Epithelial cell of proximal tubule (primary cell): ENCODE results near the gene ACOX3. TPM values are rescaled to one million over a fixed set of nuclear protein-coding genes. Genes with fewer than 3 reads are reported as not detected.

ENCODE experiments used
- DNase-seq: peaks from one replicate; pipeline ENCODE4 v3.0.0-alpha.2; 2011; ENCODE audit warnings: low read depth
- H3K4me3 ChIP-seq: 2 replicates; pipeline ENCODE4 v1.5.1; 2011; ENCODE audit warnings: low read depth, mild to moderate bottlenecking, low read length
- total RNA-seq: library from RNA; depleted of rRNA; stranded (reverse); fragments of >200 nt; gene quantifications from 2 replicates; pipeline ENCODE4 v1.2.3, GENCODE V29; 2015
- TF ChIP-seq, protein P1 (sequence below): conservative IDR thresholded peaks from 2 replicates; pipeline ENCODE4 v1.5.1; 2012; ENCODE audit warnings: low read depth, mild to moderate bottlenecking, low read length

Gene ACOX3
- total RNA-seq, 1 donor from 2014 or later = 10.5 TPM

DNA sequence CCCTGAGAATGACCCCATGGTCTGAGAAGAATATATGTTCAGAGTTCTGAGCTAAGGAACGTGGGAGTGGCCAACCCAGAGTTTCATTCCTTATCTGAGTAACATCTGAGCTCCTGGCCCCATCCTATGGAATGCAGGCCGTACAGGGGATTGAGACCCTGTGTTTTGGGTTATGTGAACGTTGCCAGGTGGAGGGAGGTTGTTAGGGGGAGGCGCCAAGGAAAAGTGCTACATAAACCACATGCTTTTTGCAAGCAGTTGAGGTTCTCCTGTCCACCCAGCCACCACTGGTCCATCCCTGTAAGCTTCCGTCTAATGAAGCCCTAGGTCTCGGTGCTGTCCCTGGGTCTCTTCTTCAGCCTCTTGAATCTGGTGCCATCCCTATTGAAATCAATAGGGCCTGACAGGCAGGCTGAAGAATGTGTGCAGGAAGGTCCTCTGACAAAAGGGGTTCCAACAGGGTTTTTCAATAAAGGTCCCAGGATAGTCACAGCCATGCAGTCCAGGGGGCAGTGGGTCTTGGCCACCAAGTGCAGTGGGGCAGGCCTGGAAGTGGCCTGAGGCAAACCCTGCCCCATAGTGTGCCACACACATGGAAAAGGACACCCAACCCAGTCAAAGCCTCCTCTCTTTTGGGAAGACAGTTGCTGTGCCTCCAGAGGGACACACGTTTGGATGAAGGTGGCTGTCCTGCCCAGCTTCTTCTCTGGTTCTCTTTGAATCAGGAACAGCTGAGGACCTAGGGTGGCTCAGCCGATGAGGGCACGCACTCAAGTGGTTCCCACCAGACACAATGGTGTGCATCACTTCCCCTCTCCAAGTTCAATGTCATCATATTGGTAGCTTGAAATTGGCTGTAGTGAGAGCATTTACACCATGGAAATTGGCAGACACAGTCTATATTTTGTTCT, 117.5 kb downstream of the ACOX3 start:
- no peak for DNase-seq
- H3K4me3 ChIP-seq = no peak overlapping the region
- TF ChIP-seq, protein P1, sequence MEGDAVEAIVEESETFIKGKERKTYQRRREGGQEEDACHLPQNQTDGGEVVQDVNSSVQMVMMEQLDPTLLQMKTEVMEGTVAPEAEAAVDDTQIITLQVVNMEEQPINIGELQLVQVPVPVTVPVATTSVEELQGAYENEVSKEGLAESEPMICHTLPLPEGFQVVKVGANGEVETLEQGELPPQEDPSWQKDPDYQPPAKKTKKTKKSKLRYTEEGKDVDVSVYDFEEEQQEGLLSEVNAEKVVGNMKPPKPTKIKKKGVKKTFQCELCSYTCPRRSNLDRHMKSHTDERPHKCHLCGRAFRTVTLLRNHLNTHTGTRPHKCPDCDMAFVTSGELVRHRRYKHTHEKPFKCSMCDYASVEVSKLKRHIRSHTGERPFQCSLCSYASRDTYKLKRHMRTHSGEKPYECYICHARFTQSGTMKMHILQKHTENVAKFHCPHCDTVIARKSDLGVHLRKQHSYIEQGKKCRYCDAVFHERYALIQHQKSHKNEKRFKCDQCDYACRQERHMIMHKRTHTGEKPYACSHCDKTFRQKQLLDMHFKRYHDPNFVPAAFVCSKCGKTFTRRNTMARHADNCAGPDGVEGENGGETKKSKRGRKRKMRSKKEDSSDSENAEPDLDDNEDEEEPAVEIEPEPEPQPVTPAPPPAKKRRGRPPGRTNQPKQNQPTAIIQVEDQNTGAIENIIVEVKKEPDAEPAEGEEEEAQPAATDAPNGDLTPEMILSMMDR = no peak

DNA sequence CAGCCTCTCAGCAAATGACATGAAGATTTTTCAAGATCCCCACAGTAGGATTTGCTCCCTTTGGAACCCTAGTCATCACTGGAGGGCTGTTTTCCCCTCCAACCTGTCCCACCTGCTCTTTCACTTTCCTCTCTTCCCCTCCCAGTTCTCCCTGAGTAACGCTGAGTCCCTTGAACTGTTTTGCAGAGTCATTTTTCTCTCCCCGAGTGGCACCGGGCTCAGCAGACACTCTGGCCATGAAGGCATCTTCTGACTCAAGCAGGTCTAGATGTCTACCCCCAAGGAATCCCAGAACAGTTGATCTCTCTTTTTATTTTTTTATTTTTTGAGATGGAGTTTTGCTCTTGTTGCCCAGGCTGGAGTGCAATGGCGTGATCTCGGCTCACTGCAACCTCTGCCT, 118.8 kb downstream of the ACOX3 start:
- TF ChIP-seq, protein P1 = no peak
- no peak overlapping the region for H3K4me3 ChIP-seq
- DNase-seq = no peak

DNA sequence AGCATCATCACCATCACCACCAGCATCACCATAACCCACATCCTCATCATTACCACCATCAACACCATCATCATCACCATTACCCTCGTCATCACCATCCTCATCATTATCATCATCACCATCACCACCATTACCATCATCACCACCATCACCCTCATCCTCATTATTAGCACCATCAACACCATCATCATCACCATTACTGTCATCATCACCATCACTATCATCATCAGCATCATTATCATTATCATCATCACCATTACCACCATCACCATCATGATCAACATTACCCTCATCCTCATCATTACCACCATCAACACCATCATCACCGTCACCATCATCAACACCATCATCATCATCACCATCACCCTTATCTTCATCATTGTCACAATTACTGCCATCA, 119.3 kb downstream of the ACOX3 start:
- H3K4me3 ChIP-seq = no peak overlapping the region
- TF ChIP-seq, protein P1 = no peak
- DNase-seq = no peak

DNA sequence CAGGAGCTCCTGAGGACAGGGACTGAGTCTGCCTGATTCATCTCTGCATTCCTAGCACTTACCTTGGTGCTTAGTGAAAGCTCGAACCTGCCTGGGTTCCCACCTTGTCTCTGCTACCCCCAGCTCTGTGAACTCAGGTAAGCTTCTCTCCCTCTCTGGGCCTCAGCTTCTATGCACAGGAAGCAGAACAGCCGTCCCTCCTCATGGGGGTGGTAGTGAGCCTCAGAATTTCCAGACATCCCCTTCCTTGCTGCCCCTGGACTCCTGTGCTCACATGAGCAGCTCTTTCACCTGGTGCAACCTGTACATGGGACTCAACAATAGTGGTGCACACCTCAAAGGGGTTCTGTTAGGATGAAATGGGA, 120.2 kb downstream of the ACOX3 start:
- H3K4me3 ChIP-seq = no peak overlapping the region
- TF ChIP-seq, protein P1 = peak; percentile 46
- no peak for DNase-seq

DNA sequence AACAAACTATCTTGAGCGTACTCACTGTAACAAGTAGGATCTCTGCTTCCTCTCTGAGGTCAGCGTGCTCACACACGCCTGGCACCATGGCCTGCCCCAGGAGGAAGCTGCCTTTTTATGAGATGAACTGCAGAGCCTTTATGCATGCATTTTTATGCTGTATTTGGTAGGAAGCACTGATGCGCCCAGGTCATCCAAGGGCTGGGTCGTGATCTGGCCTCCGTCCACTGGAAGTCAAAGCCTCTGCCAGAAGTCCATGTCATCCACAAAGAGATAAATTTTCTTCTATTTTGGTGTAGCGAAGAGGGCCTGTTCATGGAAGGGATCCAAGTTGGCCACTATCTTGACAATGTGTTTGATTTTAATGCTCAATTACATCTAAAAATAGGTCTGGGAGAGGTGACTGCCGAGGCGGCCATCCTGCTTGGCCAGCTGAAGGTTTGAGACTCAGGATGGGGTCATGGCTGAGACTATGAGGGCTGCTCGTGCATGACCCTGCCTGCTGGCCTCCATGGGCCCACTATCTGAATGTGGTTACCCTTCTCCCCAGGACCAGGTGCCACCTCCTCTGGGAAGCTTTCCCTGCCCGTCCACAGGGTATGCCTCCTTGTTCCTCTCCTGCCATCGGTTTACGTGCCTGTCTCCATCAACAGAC, 120.7 kb downstream of the ACOX3 start:
- no peak for DNase-seq
- H3K4me3 ChIP-seq = no peak overlapping the region
- TF ChIP-seq, protein P1 = no peak

DNA sequence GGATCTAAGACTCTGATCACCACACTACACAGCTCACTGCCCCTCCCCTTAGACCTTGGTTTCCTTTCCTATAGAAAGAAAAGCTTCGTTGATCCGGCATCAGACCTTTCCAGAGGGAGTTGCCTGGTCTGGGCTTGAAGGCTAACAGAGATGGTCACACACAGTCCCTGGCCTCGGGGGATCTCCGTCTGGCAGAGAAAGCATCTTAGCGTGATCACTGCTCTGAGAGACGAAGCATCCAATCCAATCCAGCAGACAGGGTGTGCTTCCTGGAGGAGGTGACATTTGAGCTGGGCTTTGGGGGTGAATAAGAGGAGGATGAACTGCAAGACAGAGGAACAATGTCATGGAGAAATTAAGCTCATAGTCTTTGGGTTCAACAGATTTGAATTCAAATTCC, 121.5 kb downstream of the ACOX3 start:
- no peak for DNase-seq
- TF ChIP-seq, protein P1 = no peak
- no peak overlapping the region for H3K4me3 ChIP-seq
